Mesendoderm (in vitro differentiated cells): Measurements from ENCODE around the gene UBXN6.

ENCODE experiments used
- DNase-seq: peaks from one replicate; pipeline ENCODE4 v3.0.0; 2013
- H2AK5ac ChIP-seq: 2 replicates; pipeline ENCODE4 v1.6.1; 2013; ENCODE audit warnings: low read length, inconsistent platforms
- H2BK120ac ChIP-seq: 2 replicates; pipeline ENCODE4 v1.6.1; 2013; ENCODE audit warnings: low read depth, mild to moderate bottlenecking, low read length, moderate library complexity, mixed read lengths
- H2BK15ac ChIP-seq: replicated peaks from 2 replicates; pipeline ENCODE4 v1.6.1; 2013; ENCODE audit warnings: low read depth, mild to moderate bottlenecking, moderate library complexity
- H2BK5ac ChIP-seq: 2 replicates; pipeline ENCODE4 v1.6.1; 2013; ENCODE audit warnings: low read length, inconsistent platforms
- H3K18ac ChIP-seq: 2 replicates; pipeline ENCODE4 v1.6.1; 2013; ENCODE audit warnings: mild to moderate bottlenecking, low read length, mixed read lengths
- H3K23ac ChIP-seq: one replicate; pipeline ENCODE4 v1.6.1; 2013; ENCODE audit warnings: low read length
- H3K27ac ChIP-seq: 2 replicates; pipeline ENCODE4 v1.5.1; 2013; ENCODE audit warnings: low read depth, mild to moderate bottlenecking, inconsistent platforms, low read length, moderate library complexity
- H3K27me3 ChIP-seq: 2 replicates; pipeline ENCODE4 v1.6.1; 2013; ENCODE audit warnings: low read length, control low read depth, mild to moderate bottlenecking, inconsistent platforms; ENCODE audit not compliant: insufficient read depth, poor library complexity
- H3K36me3 ChIP-seq: 2 replicates; pipeline ENCODE4 v1.6.1; 2013; ENCODE audit warnings: low read length, inconsistent platforms; ENCODE audit not compliant: control insufficient read depth, insufficient read depth
- H3K4ac ChIP-seq: one replicate; pipeline ENCODE4 v1.6.1; 2013; ENCODE audit warnings: low read depth, mild to moderate bottlenecking, low read length, moderate library complexity
- H3K4me1 ChIP-seq: 2 replicates; pipeline ENCODE4 v1.6.1; 2013; ENCODE audit warnings: low read depth, low read length, inconsistent platforms; ENCODE audit not compliant: control insufficient read depth
- H3K4me2 ChIP-seq: 2 replicates; pipeline ENCODE4 v1.6.1; 2013; ENCODE audit warnings: low read length
- H3K4me3 ChIP-seq: 2 replicates; pipeline ENCODE4 v1.5.1; 2013; ENCODE audit warnings: mild to moderate bottlenecking, low read length
- H3K56ac ChIP-seq: one replicate; pipeline ENCODE4 v1.6.1; 2013; ENCODE audit warnings: low read length
- H3K79me1 ChIP-seq: 2 replicates; pipeline ENCODE4 v1.6.1; 2013; ENCODE audit warnings: low read length, inconsistent platforms
- H3K79me2 ChIP-seq: 2 replicates; pipeline ENCODE4 v1.6.1; 2013; ENCODE audit warnings: mild to moderate bottlenecking, low read length; ENCODE audit not compliant: control insufficient read depth, insufficient read depth
- H3K9ac ChIP-seq: 2 replicates; pipeline ENCODE4 v1.6.1; 2013; ENCODE audit warnings: low read length, inconsistent platforms
- H4K5ac ChIP-seq: one replicate; pipeline ENCODE4 v1.6.1; 2013; ENCODE audit warnings: low read length
- H4K8ac ChIP-seq: one replicate; pipeline ENCODE4 v1.6.1; 2013; ENCODE audit warnings: low read depth, mild to moderate bottlenecking, control low read depth, low read length, moderate library complexity
- WGBS: extraction: QIAGEN DNeasy Blood & Tissue Kit; methylation state at CpG from one replicate; pipeline ENCODE4 v1.1.7; 2013; ENCODE audit warnings: low lambda C conversion rate, missing lambda C conversion rate; ENCODE audit not compliant: insufficient coverage; ENCODE audit errors: extremely low coverage; 5-methylcytosine and 5-hydroxymethylcytosine counted together

The UBXN6 gene

DNA sequence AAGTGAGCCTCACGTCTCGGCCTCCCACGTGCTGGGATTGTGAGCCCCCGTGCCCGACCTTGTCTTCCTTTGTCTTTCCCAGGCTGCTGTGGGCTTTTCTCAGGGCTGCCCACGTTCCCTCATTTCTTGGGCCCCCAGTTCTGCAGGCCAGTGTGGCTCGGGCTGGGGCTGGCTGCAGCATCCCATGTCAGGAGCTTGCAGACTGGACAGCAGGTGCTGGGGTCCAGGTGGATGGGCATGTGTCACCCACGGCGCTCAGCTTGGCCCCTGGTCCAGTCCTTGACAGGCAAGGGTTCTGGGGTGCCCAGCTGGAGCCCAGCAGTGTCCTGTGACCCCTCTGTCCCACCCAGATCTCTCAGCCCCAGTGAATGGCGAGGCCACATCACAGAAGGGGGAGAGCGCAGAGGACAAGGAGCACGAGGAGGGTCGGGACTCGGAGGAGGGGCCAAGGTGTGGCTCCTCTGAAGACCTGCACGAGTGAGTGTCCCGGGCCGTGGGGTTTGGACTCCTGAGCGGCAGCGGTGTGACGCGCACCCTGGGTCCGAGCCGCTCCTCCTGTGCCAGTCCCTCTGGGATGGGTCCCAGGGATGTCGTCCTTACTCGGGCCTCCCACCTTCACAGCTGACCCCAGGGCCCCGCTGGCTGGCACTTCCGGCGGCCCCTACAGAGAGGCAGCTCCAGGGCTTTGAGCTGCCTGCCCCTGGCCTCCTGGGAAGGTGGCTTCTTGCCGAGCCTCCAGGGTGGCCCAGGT, 43.4 kb upstream of the UBXN6 start:
- Histone ChIP-seq H3K4me3 (no peak overlapping the region), H3K9ac (no peak overlapping the region), H3K18ac (no peak overlapping the region), H3K4me2 (no peak overlapping the region), H2BK120ac (no peak overlapping the region), H3K79me1 (no peaks in the 10 kb centered on the region), H3K79me2 (no peaks in the 10 kb centered on the region), H2BK5ac (no peak overlapping the region), H4K5ac (no peak overlapping the region), H4K8ac (no peak overlapping the region), H3K27ac (no peak overlapping the region), H2BK15ac (no peak overlapping the region), H3K36me3 (peaks cover 11% of the 10 kb centered on the region), H3K56ac (no peak overlapping the region), H3K27me3 (no peaks in the 10 kb centered on the region), H3K4ac (no peak overlapping the region), H3K4me1 (no peaks in the 10 kb centered on the region), H2AK5ac (no peak overlapping the region), H3K23ac (no peak overlapping the region)
- no peak for DNase-seq
- WGBS, result no CpG with 5 or more reads among the region's 29 CpGs

DNA sequence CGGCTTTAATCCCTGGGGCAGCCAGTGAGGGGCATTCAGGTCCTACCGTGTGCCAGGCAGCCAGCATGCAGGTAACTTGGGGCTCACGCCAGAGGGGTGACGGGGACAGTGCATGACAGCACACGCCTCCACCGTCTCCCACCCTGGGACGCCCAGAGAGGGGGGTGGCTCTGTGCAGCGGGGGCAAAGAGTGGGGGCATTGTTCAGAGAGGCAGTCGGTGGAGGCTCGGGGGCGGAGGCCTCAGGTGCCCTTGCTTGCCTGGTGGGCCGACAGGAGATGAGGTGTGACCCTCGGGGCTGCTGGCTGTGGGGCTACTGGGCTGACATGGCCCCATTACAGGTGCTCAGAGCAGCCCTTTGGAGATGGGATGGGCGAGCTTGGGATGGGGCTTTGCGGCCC, 42.3 kb upstream of the UBXN6 start:
- no peak for DNase-seq
- H3K36me3 ChIP-seq, result peaks cover 9% of the 10 kb centered on the region
- H3K27me3 ChIP-seq, result no peaks in the 10 kb centered on the region
- no peak overlapping the region for H3K4ac ChIP-seq
- H3K27ac ChIP-seq, result no peak overlapping the region
- no peaks in the 10 kb centered on the region for H3K4me1 ChIP-seq
- WGBS, result no CpG with 5 or more reads among the region's 15 CpGs
- H3K18ac ChIP-seq, result no peak overlapping the region
- no peak overlapping the region for H3K9ac ChIP-seq
- no peak overlapping the region for H2AK5ac ChIP-seq
- no peak overlapping the region for H4K8ac ChIP-seq
- no peak overlapping the region for H2BK15ac ChIP-seq
- H3K56ac ChIP-seq, result no peak overlapping the region
- no peaks in the 10 kb centered on the region for H3K79me1 ChIP-seq
- H3K4me3 ChIP-seq, result no peak overlapping the region
- H3K23ac ChIP-seq, result no peak overlapping the region
- no peak overlapping the region for H2BK120ac ChIP-seq
- H4K5ac ChIP-seq, result no peak overlapping the region
- no peak overlapping the region for H2BK5ac ChIP-seq
- no peaks in the 10 kb centered on the region for H3K79me2 ChIP-seq
- H3K4me2 ChIP-seq, result no peak overlapping the region

DNA sequence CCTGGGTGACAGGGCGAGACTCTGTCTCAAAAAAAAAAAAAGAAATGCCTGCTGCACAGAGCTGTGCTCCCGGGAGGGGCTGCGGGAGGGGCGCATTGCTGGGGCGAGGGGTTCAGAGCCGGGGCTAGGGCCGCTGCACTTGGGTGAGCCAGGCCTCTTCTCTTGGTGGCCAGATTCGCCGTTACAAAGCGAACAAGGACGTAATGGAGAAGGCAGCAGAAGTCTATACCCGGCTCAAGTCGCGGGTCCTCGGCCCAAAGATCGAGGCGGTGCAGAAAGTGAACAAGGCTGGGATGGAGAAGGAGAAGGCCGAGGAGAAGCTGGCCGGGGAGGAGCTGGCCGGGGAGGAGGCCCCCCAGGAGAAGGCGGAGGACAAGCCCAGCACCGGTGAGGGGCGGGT, 41.7 kb upstream of the UBXN6 start:
- Histone ChIP-seq H2BK15ac (no peak overlapping the region), H3K4me2 (no peak overlapping the region), H3K4me3 (no peak overlapping the region), H3K4ac (no peak overlapping the region), H3K56ac (no peak overlapping the region), H3K79me2 (no peaks in the 10 kb centered on the region), H3K36me3 (peaks cover 9% of the 10 kb centered on the region), H3K23ac (no peak overlapping the region), H3K79me1 (no peaks in the 10 kb centered on the region), H2BK120ac (no peak overlapping the region), H3K18ac (no peak overlapping the region), H3K9ac (no peak overlapping the region), H3K27ac (no peak overlapping the region), H2BK5ac (no peak overlapping the region), H3K4me1 (no peaks in the 10 kb centered on the region), H2AK5ac (no peak overlapping the region), H3K27me3 (no peaks in the 10 kb centered on the region), H4K8ac (no peak overlapping the region), H4K5ac (no peak overlapping the region)
- DNase-seq, result no peak
- no CpG with 5 or more reads among the region's 23 CpGs for WGBS

DNA sequence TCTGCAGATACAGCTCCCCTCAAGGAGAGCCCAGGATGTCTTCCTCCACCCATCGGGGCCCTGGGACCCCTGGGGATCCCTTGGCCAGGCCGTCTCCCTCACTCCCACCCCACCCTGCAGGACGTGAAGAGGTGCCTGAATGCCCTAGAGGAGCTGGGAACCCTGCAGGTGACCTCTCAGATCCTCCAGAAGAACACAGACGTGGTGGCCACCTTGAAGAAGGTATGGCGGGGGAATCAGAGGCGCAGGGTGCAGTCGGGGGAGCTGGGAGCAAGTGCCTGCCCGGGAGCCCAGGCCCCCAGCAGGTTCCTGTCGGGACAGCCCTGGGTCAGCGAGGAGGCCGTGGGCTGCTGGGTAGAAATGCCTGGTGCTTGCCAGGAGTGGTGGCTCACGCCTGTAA, 41.1 kb upstream of the UBXN6 start:
- DNase-seq, result no peak
- no peaks in the 10 kb centered on the region for H3K4me1 ChIP-seq
- no peaks in the 10 kb centered on the region for H3K79me1 ChIP-seq
- H3K23ac ChIP-seq, result no peak overlapping the region
- no peak overlapping the region for H2BK120ac ChIP-seq
- WGBS, result no CpG with 5 or more reads among the region's 12 CpGs
- no peak overlapping the region for H2BK5ac ChIP-seq
- no peaks in the 10 kb centered on the region for H3K27me3 ChIP-seq
- H3K4ac ChIP-seq, result no peak overlapping the region
- H3K36me3 ChIP-seq, result peaks cover 11% of the 10 kb centered on the region
- no peak overlapping the region for H4K5ac ChIP-seq
- no peak overlapping the region for H2BK15ac ChIP-seq
- no peak overlapping the region for H2AK5ac ChIP-seq
- H3K4me2 ChIP-seq, result no peak overlapping the region
- H3K56ac ChIP-seq, result no peak overlapping the region
- H3K79me2 ChIP-seq, result no peaks in the 10 kb centered on the region
- no peak overlapping the region for H4K8ac ChIP-seq
- H3K18ac ChIP-seq, result no peak overlapping the region
- no peak overlapping the region for H3K9ac ChIP-seq
- H3K4me3 ChIP-seq, result no peak overlapping the region
- no peak overlapping the region for H3K27ac ChIP-seq

DNA sequence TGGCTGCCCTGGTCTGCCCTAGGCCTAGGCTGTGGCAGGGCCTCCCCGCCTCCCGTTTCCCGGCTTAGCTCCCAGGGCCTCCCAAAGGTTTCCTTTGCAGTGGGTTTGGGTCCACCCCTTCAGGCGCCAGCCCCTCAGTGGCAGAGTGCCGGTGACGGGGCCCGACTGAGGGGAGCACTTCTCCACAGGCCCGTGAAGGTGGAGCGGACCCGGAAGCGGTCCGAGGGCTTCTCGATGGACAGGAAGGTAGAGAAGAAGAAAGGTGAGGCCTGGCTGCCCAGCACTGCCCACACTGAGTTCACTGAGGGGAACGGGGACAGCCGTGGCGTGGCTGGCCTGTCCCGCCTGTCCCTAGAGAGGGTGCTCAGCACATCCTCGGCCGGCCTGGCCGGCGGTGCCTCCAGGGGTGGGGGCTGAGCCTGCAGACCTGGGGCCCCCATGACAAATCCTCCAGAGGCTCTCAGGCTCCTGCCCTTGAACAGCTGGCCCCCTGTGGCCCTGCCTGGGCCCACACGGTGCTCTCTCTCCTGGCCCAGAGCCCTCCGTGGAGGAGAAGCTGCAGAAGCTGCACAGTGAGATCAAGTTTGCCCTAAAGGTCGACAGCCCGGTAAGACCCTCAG, 40.3 kb upstream of the UBXN6 start:
- no peak overlapping the region for H3K9ac ChIP-seq
- no peak overlapping the region for H2AK5ac ChIP-seq
- no peaks in the 10 kb centered on the region for H3K79me1 ChIP-seq
- no peak for DNase-seq
- no peak overlapping the region for H2BK5ac ChIP-seq
- no peaks in the 10 kb centered on the region for H3K79me2 ChIP-seq
- no peak overlapping the region for H3K4me3 ChIP-seq
- no peak overlapping the region for H4K5ac ChIP-seq
- no CpG with 5 or more reads among the region's 25 CpGs for WGBS
- H4K8ac ChIP-seq, result no peak overlapping the region
- no peak overlapping the region for H3K23ac ChIP-seq
- H3K4me2 ChIP-seq, result no peak overlapping the region
- peaks cover 12% of the 10 kb centered on the region for H3K36me3 ChIP-seq
- H3K56ac ChIP-seq, result no peak overlapping the region
- H3K4me1 ChIP-seq, result no peaks in the 10 kb centered on the region
- no peaks in the 10 kb centered on the region for H3K27me3 ChIP-seq
- no peak overlapping the region for H3K4ac ChIP-seq
- no peak overlapping the region for H2BK15ac ChIP-seq
- H3K27ac ChIP-seq, result no peak overlapping the region
- H3K18ac ChIP-seq, result no peak overlapping the region
- H2BK120ac ChIP-seq, result no peak overlapping the region

DNA sequence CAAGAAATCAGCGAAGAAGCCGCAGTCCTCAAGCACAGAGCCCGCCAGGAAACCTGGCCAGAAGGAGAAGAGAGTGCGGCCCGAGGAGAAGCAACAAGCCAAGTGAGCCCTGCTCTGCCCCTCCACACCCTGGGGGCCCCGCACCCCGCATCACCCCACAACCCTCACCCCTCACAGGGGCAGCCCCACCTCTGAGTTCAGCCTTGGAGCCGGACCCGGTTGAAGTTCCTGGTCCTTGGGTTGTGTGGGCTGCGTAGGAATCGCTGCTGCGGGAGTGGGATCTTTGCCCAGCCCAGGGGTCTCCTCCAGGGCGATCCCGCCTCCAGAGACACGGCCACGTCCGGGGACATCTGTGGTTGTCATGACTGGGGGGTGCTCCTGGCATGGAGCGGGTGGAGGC, 38.7 kb upstream of the UBXN6 start:
- Histone ChIP-seq H3K36me3 (peaks cover 15% of the 10 kb centered on the region), H3K4me2 (no peak overlapping the region), H3K4me3 (no peak overlapping the region), H3K79me2 (no peaks in the 10 kb centered on the region), H3K4me1 (no peaks in the 10 kb centered on the region), H4K8ac (no peak overlapping the region), H2AK5ac (no peak overlapping the region), H3K23ac (no peak overlapping the region), H3K27me3 (no peaks in the 10 kb centered on the region), H3K79me1 (peaks cover 2% of the 10 kb centered on the region), H2BK120ac (no peak overlapping the region), H3K4ac (no peak overlapping the region), H2BK15ac (no peak overlapping the region), H4K5ac (no peak overlapping the region), H3K18ac (no peak overlapping the region), H2BK5ac (no peak overlapping the region), H3K56ac (no peak overlapping the region), H3K27ac (no peak overlapping the region), H3K9ac (no peak overlapping the region)
- no CpG with 5 or more reads among the region's 18 CpGs for WGBS
- DNase-seq, result no peak
